ENCODE results near the gene ANKRD42.
"Not testable (repeated sequence)": the region's sequence is repeated elsewhere in the genome, so short reads cannot be mapped to it uniquely, and the experiment has no call there.

Gene ANKRD42

DNA sequence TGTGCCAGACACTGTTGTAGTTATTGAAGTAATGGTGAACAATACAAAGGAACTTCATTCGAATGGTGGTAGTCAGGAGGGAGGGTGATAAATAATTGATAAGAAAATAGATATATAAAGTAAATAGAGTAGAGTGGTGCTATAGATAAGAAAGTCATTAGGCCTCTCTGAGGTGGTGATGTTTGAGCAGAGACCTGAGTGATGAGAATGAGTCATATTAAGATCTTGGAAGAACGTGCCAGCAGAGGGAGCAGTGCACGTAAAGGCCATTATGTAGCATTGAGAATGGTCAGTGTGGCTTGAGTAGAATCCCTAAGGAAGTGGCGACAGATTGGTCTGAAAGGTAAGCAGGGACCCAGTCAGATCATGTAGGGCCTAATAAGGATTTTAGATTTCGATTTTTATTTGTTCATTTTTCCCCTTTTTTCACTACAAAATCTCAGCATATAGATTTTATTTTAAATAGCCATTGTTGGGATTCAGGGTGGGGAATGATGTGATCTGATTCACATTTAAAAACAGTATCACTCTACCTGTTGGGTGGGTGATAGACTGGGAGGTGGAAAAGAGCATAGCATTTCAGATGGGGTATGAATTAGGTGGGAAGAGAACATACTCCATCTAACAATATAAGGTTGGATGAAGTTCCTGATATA, 47.9 kb downstream of the ANKRD42 start:
- DNase-seq (ENCODE audit: low read depth in 2 of 2), result no peak

GRCh38 chr11:83249445-83249844, 55.9 kb downstream of the ANKRD42 start:
- no peak for DNase-seq (ENCODE audit: low read depth in 2 of 2)

DNA sequence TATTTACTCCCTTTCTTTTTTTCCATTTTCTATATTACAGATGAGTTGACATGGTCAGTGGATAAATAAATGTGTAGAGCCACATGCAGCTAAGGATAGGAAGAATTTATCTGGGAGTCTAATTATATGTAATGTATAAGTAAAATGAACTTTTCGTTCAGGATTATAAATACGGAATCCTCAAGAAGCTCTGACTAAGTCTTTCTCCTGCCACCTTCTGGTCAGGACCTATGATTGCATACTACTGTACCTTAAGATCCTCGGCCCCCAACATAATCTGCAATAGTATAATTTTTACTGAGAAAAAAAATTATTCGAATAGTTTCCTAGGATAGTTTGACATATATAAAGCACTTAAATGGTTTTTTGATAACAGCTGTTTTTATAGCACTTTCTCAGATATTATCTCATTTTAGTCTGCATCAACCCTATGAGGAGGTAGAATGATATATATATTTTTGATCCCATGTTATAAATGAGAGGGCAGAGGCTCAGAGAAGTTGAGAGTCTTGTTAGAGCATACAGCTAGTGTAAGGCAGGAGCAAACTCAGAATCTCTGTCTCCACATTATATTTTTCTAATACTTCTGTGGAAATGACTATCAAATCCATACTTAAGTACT, 56.6 kb downstream of the ANKRD42 start:
- no peak for DNase-seq (ENCODE audit: low read depth in 2 of 2)

DNA sequence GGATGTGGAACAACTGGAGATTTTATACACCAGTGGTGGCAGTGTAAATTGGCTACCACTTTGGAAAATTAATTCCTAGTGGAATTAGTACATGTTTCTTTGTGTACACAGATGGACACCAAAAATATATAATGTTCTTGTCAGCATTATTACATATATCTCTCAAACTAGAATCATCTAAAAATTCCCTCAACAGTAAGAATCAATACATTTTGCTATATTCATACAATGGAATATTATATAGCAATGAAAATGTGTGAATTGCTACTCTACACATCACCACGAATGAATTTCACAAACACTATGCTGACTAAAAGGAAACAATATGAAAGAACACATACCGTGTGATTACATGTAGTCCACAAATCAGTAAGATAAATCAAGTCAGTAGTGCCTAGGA, 58.8 kb downstream of the ANKRD42 start:
- no peak for DNase-seq (ENCODE audit: low read depth in 2 of 2)

- DNase-seq (ENCODE audit: low read depth in 2 of 2), result no peak
Measured at GRCh38 chr11:83252941-83253340, 59.4 kb downstream of the ANKRD42 start.

DNA sequence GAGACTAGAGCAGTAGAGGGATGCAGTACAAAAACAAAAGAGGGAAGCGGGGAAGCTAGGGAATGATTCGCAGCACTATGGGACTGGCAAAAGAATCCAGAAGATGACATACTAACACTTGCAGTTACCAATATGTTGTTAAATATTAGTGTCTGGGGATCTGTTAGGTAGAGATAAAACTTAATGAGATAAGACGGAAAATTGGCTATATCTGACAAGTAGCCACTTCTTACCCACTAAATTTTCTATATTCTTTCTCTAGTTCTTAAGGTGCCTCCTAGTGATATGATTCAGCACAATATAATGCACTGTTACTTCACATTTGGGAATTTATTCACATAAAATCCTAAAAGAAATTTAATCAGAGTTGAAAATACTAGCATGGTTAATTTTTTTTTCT, 61.9 kb downstream of the ANKRD42 start:
- no peak for DNase-seq (ENCODE audit: low read depth in 2 of 2)

- DNase-seq (ENCODE audit: low read depth in 2 of 2), result no peak
Measured at GRCh38 chr11:83256602-83257340, 63.3 kb downstream of the ANKRD42 start.

DNA sequence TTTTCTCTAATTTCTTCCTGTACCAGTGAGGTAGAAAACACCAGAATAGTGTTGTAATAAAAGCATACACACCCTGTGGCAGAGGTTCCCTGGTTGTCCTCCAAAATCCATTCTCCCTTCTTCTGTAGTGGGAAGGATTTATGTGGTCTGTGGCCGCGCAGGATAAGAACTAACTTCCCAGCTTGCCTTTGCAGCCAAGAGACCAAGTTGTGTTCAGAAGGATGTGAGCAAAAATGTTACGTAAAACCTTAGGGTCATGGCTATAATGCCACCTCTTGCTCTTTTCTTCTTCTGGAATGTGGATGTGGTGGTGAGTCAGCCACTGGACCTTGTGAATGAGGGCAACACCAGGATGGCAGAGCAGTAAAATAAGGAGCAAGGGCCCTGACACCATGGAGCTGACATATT, 64.3 kb downstream of the ANKRD42 start:
- no peak for DNase-seq (ENCODE audit: low read depth in 2 of 2)

DNA sequence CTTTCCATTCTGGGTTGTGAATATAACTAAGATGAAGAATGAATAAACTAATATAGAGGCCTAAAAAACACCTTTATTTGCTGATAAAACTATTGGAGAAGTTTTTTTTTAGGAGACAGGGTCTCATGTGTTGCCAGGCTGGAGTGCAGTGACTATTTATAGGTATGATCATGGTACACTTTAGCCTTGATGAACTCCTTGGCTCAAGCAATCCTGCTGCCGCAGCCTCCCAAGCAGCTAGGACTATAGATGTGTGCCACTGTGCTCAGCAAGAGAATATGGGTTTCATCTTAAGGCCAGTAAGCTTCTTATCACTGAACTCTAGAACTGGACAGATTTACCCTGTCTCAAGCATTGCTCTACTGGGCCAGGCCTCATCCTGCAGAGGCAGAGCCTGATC, 66.0 kb downstream of the ANKRD42 start:
- no peak for DNase-seq (ENCODE audit: low read depth in 2 of 2)

- DNase-seq (ENCODE audit: low read depth in 2 of 2), result no peak
Measured at GRCh38 chr11:83265331-83265730, 71.8 kb downstream of the ANKRD42 start.

- not testable (repeated sequence) for DNase-seq (ENCODE audit: low read depth in 2 of 2)
Measured at GRCh38 chr11:83269080-83269479, 75.6 kb downstream of the ANKRD42 start.

GRCh38 chr11:83271734-83272133, 78.2 kb downstream of the ANKRD42 start:
- not testable (repeated sequence) for DNase-seq (ENCODE audit: low read depth in 2 of 2)

GRCh38 chr11:83272627-83273026, 79.1 kb downstream of the ANKRD42 start:
- DNase-seq (ENCODE audit: low read depth in 2 of 2), result no peak

- no peak for DNase-seq (ENCODE audit: low read depth in 2 of 2)
Measured at GRCh38 chr11:83275888-83276641, 82.6 kb downstream of the ANKRD42 start.

DNA sequence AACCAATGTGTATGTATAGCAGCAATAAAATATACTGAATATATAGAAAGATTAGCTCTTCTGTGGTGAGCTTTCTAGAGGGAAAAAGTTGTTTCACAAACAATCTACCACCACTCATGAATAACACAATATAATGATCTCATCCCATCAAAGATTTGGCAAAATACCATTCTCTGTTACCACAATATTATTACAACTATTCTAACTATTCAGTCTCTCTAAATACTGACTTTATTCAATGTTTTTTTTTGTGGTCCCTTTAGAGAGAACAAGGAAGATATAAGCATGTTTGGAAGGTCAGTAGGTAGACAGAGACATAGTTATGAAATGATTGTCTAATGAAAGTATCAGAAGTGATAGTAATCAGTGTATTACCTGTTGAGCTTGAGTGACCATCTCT, 84.8 kb downstream of the ANKRD42 start:
- no peak for DNase-seq (ENCODE audit: low read depth in 2 of 2)

DNA sequence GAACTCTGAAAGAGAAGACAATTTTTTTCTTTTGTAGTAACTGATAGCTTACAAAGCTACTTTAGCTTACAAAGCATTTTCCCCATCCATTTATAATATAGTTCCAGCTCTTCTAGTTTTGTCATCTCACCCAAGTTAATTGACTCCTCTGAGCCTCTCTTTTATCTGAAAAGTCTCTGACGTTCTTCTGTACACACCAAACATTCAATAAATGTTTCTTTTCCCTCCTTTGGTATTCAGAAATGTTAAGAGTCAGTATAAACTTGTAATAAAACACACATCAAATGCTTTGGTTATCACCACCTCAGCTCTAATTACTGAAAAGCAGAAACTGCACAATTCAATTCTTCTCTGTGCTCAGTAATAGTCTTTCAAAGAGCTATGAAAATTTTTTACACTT, 86.7 kb downstream of the ANKRD42 start:
- no peak for DNase-seq (ENCODE audit: low read depth in 2 of 2)

DNA sequence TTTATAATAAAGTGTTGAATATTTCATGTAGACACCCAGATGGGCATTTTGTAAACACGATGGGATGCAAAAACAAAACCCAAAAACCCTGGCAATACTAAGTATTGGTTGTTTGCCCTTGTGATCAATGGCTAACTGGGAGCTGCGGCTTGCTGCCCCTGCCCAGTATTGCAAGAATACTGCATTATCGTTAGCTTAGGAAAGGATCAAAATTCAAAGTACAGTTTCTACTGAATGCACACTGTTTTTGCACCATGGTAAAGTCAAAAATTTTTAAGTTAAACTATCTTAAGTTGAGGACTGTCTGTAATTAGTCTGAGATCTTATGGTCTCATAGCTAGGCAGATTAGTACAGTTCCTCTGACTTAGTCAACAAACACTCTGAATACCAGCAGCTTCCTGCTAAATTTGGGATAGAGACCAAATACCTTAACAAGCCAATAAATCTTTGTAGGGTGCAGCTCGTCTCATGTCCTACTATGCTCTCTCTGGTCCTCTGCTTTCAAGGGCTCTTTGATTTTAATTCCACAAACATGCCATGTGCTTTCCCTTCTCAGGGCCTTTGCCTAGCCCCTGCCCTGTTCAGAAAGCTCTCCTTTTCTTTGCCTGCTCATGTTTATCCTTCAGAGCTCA, 88.7 kb downstream of the ANKRD42 start:
- no peak for DNase-seq (ENCODE audit: low read depth in 2 of 2)

- DNase-seq (ENCODE audit: low read depth in 2 of 2), result no peak
Measured at GRCh38 chr11:83284501-83285150, 91.1 kb downstream of the ANKRD42 start.

GRCh38 chr11:83285151-83285770, 91.7 kb downstream of the ANKRD42 start:
- no peak for DNase-seq (ENCODE audit: low read depth in 2 of 2)

GRCh38 chr11:83285771-83286528, 92.4 kb downstream of the ANKRD42 start, which contains the start of gene CCDC90B:
Gene CCDC90B, minus strand, starts transcription at chr11:83286367. Its CDS starts 395 bp downstream, at chr11:83285972.
- peak; percentile 84 to 86 for DNase-seq (ENCODE audit: low read depth in 2 of 2)

Data from stimulated activated CD4-positive, alpha-beta T cell treated with anti-CD3 and anti-CD28 coated beads, Interleukin-12 subunit alpha, Interleukin-12 subunit beta, amount 100 ng/mL, for 24 hours (primary cell).